H9 (cell line): ENCODE measurements around the gene VAV1. TPM values are rescaled to one million over a fixed set of nuclear protein-coding genes. Genes with fewer than 3 reads are reported as not detected.

Source experiments
- DNase-seq: peaks from one replicate; pipeline ENCODE4 v3.0.0-alpha.2; 2017
- H2AFZ ChIP-seq: one replicate; pipeline ENCODE4 v1.6.1; 2013; ENCODE audit warnings: mild to moderate bottlenecking, low read length, control low read depth, moderate library complexity
- H2AK5ac ChIP-seq: 2 replicates; pipeline ENCODE4 v1.6.1; 2013; ENCODE audit warnings: low read length, control low read depth, mixed read lengths; ENCODE audit not compliant: insufficient read length
- H2BK120ac ChIP-seq: one replicate; pipeline ENCODE4 v1.6.1; 2013; ENCODE audit warnings: low read depth, mild to moderate bottlenecking, low read length, control low read depth, inconsistent platforms; ENCODE audit not compliant: poor library complexity, severe bottlenecking
- H2BK12ac ChIP-seq: 2 replicates; pipeline ENCODE4 v1.6.1; 2013; ENCODE audit warnings: low read length, control low read depth, mixed read lengths, low read depth; ENCODE audit not compliant: insufficient read length
- H2BK15ac ChIP-seq: 2 replicates; pipeline ENCODE4 v1.6.1; 2013; ENCODE audit warnings: low read depth, low read length, control low read depth
- H2BK20ac ChIP-seq: one replicate; pipeline ENCODE4 v1.6.1; 2013; ENCODE audit warnings: low read depth, mild to moderate bottlenecking, low read length, control low read depth, inconsistent platforms; ENCODE audit not compliant: poor library complexity, severe bottlenecking
- H2BK5ac ChIP-seq: 2 replicates; pipeline ENCODE4 v1.6.1; 2013; ENCODE audit warnings: low read length, control low read depth, mixed read lengths; ENCODE audit not compliant: insufficient read length
- H3K14ac ChIP-seq: 2 replicates; pipeline ENCODE4 v1.6.1; 2013; ENCODE audit warnings: low read length, control low read depth; ENCODE audit not compliant: insufficient read depth
- H3K18ac ChIP-seq: 2 replicates; pipeline ENCODE4 v1.6.1; 2013; ENCODE audit warnings: low read depth, mild to moderate bottlenecking, mixed read lengths, low read length, control low read depth; ENCODE audit not compliant: insufficient read length
- H3K23ac ChIP-seq: 2 replicates; pipeline ENCODE4 v1.6.1; 2013; ENCODE audit warnings: low read length, control low read depth, mixed read lengths, low read depth; ENCODE audit not compliant: insufficient read length
- H3K23me2 ChIP-seq: 2 replicates; pipeline ENCODE4 v1.6.1; 2013; ENCODE audit warnings: low read depth, mild to moderate bottlenecking, mixed read lengths, low read length, control low read depth; ENCODE audit not compliant: insufficient read length, poor library complexity, severe bottlenecking
- H3K27ac ChIP-seq: 2 replicates; pipeline ENCODE4 v1.5.1; 2013; ENCODE audit warnings: low read length, control low read depth, mixed read lengths, low read depth; ENCODE audit not compliant: insufficient read length
- H3K27me3 ChIP-seq: 2 replicates; pipeline ENCODE4 v1.6.1; 2013; ENCODE audit warnings: low read length, control low read depth, inconsistent platforms; ENCODE audit not compliant: insufficient read depth
- H3K4ac ChIP-seq: 2 replicates; pipeline ENCODE4 v1.6.1; 2013; ENCODE audit warnings: low read depth, mild to moderate bottlenecking, control low read depth, inconsistent platforms, low read length, moderate library complexity
- H3K4me1 ChIP-seq: 2 replicates; pipeline ENCODE4 v1.6.1; 2013; ENCODE audit warnings: low read length, control low read depth, inconsistent platforms; ENCODE audit not compliant: insufficient read depth
- H3K4me2 ChIP-seq: 2 replicates; pipeline ENCODE4 v1.6.1; 2013; ENCODE audit warnings: low read length, control low read depth, mixed read lengths; ENCODE audit not compliant: insufficient read length, insufficient read depth
- H3K56ac ChIP-seq: 2 replicates; pipeline ENCODE4 v1.6.1; 2013; ENCODE audit warnings: low read depth, mild to moderate bottlenecking, mixed read lengths, low read length, control low read depth; ENCODE audit not compliant: insufficient read length
- H3K79me1 ChIP-seq: 2 replicates; pipeline ENCODE4 v1.6.1; 2013; ENCODE audit warnings: low read depth, mild to moderate bottlenecking, moderate library complexity, low read length, control low read depth, inconsistent platforms; ENCODE audit not compliant: insufficient read depth, poor library complexity, severe bottlenecking
- H3K79me2 ChIP-seq: 2 replicates; pipeline ENCODE4 v1.6.1; 2013; ENCODE audit warnings: low read length, control low read depth, inconsistent platforms; ENCODE audit not compliant: insufficient read depth
- H3K9ac ChIP-seq: 2 replicates; pipeline ENCODE4 v1.6.1; 2013; ENCODE audit warnings: low read length, control low read depth, mixed read lengths; ENCODE audit not compliant: insufficient read length; ENCODE audit errors: extremely low read depth
- H3K9me3 ChIP-seq: one replicate; pipeline ENCODE4 v1.6.1; 2013; ENCODE audit warnings: low read depth, low read length, inconsistent platforms; ENCODE audit not compliant: control insufficient read depth
- H3T11ph ChIP-seq: one replicate; pipeline ENCODE4 v1.6.1; 2013; ENCODE audit warnings: mild to moderate bottlenecking, low read length, control low read depth, inconsistent platforms
- H4K20me1 ChIP-seq: one replicate; pipeline ENCODE4 v1.6.1; 2013; ENCODE audit not compliant: control insufficient read depth, insufficient read length, insufficient read depth
- H4K5ac ChIP-seq: 2 replicates; pipeline ENCODE4 v1.6.1; 2013; ENCODE audit warnings: low read depth, mild to moderate bottlenecking, mixed read lengths, low read length, control low read depth; ENCODE audit not compliant: insufficient read length
- H4K8ac ChIP-seq: replicated peaks from 2 replicates; pipeline ENCODE4 v1.6.1; 2013; ENCODE audit warnings: low read length, control low read depth, mixed read lengths, low read depth; ENCODE audit not compliant: insufficient read length
- H4K91ac ChIP-seq: 2 replicates; pipeline ENCODE4 v1.6.1; 2013; ENCODE audit warnings: low read depth, mild to moderate bottlenecking, moderate library complexity, mixed read lengths, low read length, control low read depth; ENCODE audit not compliant: insufficient read length
- H3K27ac Mint-ChIP-seq, 3 experiments: 2 replicates in 2 of 3; 3 replicates in 1 of 3; pipeline ENCODE4 v1.8.0; 2020 to 2021; ENCODE audit warnings: mixed read lengths in 3 of 3, mild to moderate bottlenecking in 1 of 3, moderate library complexity in 1 of 3
- H3K27me3 Mint-ChIP-seq: 2 replicates; pipeline ENCODE4 v1.8.0; 2021; ENCODE audit warnings: low read depth, mild to moderate bottlenecking, moderate library complexity, mixed read lengths
- H3K36me3 Mint-ChIP-seq, 3 experiments: 2 replicates in 2 of 3; 3 replicates in 1 of 3; pipeline ENCODE4 v1.8.0; 2020 to 2021; ENCODE audit warnings: low read depth in 3 of 3, mixed read lengths in 3 of 3; ENCODE audit not compliant: insufficient read depth in 1 of 3
- H3K4me1 Mint-ChIP-seq, 2 experiments: 2 replicates each; pipeline ENCODE4 v1.8.0; 2020; ENCODE audit warnings: mixed read lengths in 2 of 2
- H3K4me3 Mint-ChIP-seq, 2 experiments: 2 replicates in 1 of 2; 3 replicates in 1 of 2; pipeline ENCODE4 v1.8.0; 2020 to 2021; ENCODE audit warnings: mild to moderate bottlenecking in 2 of 2, mixed read lengths in 2 of 2, moderate library complexity in 1 of 2
- H3K9me3 Mint-ChIP-seq, 2 experiments: 2 replicates in 1 of 2; 3 replicates in 1 of 2; pipeline ENCODE4 v1.8.0; 2020; ENCODE audit warnings: mild to moderate bottlenecking in 2 of 2, mixed read lengths in 2 of 2, moderate library complexity in 1 of 2
- CTCF ChIP-seq: fragments of 200-600 bp; sonication (generic); conservative IDR thresholded peaks from 3 replicates; pipeline ENCODE4 v1.8.0; 2021; ENCODE audit warnings: antibody characterized with exemption, mild to moderate bottlenecking
- WGBS: extraction: QIAGEN DNeasy Blood & Tissue Kit; methylation state at CpG from one replicate; pipeline ENCODE4 v1.1.7; 2013; ENCODE audit warnings: missing lambda C conversion rate, low lambda C conversion rate, mixed read lengths; ENCODE audit not compliant: insufficient read length; ENCODE audit errors: extremely low coverage; 5-methylcytosine and 5-hydroxymethylcytosine counted together
- total RNA-seq: library from RNA; stranded (reverse); gene quantifications from 2 replicates; pipeline ENCODE4 v1.2.1, GENCODE V29; 2021

VAV1 gene
- total RNA-seq, 1 experiment from 2014 or later: 0.90 TPM

- H3K4me1 ChIP-seq: no peaks in the 10 kb centered on the region
- H2BK20ac ChIP-seq: no peak overlapping the region
- H3K4me3 Mint-ChIP-seq: no peak overlapping the region
- H3K14ac ChIP-seq: no peak overlapping the region
- no CpG with 5 or more reads among the region's 3 CpGs for WGBS
- H3K4me2 ChIP-seq: no peak overlapping the region
- no peak overlapping the region for H3K27ac ChIP-seq
- H3T11ph ChIP-seq: no peak overlapping the region
- no peak overlapping the region for H4K91ac ChIP-seq
- H2BK120ac ChIP-seq: no peak overlapping the region
- no peak overlapping the region for H2BK15ac ChIP-seq
- no peak overlapping the region for H3K9ac ChIP-seq
- no peak overlapping the region for H3K23ac ChIP-seq
- H4K8ac ChIP-seq: no peak overlapping the region
- no peak for DNase-seq
- H3K27ac Mint-ChIP-seq: no peak overlapping the region
- no peak overlapping the region for H3K4ac ChIP-seq
- peaks cover 31% of the 10 kb centered on the region for H3K9me3 ChIP-seq
- no peak overlapping the region for H3K56ac ChIP-seq
- no peaks in the 10 kb centered on the region for H3K27me3 ChIP-seq
- peaks cover 5 to 23% (median 12%) of the 10 kb centered on the region in 3 experiments; a peak in 6 of 7 replicates for H3K36me3 Mint-ChIP-seq
- no peaks in the 10 kb centered on the region for H3K23me2 ChIP-seq
- no peak overlapping the region for H2BK12ac ChIP-seq
- H3K27me3 Mint-ChIP-seq: peaks cover 9% of the 10 kb centered on the region
- no peaks in the 10 kb centered on the region for H4K20me1 ChIP-seq
- H2AK5ac ChIP-seq: no peak overlapping the region
- no peaks in the 10 kb centered on the region for H3K79me1 ChIP-seq
- H3K9me3 Mint-ChIP-seq: peaks cover 80 to 85% of the 10 kb centered on the region in 2 experiments
- H3K4me1 Mint-ChIP-seq: no peaks in the 10 kb centered on the region
- H2BK5ac ChIP-seq: no peak overlapping the region
- no peak for TF ChIP-seq CTCF
- no peak overlapping the region for H3K18ac ChIP-seq
- H2AFZ ChIP-seq: no peak overlapping the region
- H3K79me2 ChIP-seq: no peaks in the 10 kb centered on the region
- no peak overlapping the region for H4K5ac ChIP-seq
Measured at GRCh38 chr19:6890401-6890913, 117.9 kb downstream of the VAV1 start.
